Trophoblast cell (in vitro differentiated cells and primary cell): ENCODE data around the gene ADAMTS9.
A peak's percentile ranks its signal among the peaks of the same experiment; 100 is the strongest.

Experiments used
- DNase-seq, 2 donors: peaks; one replicate each; pipeline ENCODE4 v3.0.0-alpha.2; 2016
- H2AFZ ChIP-seq: 2 replicates; pipeline ENCODE4 v1.6.1; 2013; ENCODE audit warnings: low read length, moderate library complexity, mild to moderate bottlenecking; ENCODE audit not compliant: insufficient read depth, poor library complexity
- H2AK5ac ChIP-seq: 2 replicates; pipeline ENCODE4 v1.6.1; 2013; ENCODE audit warnings: mild to moderate bottlenecking, low read length
- H2BK120ac ChIP-seq: 2 replicates; pipeline ENCODE4 v1.6.1; 2013; ENCODE audit warnings: low read length, mild to moderate bottlenecking, moderate library complexity; ENCODE audit not compliant: insufficient read depth, poor library complexity
- H2BK12ac ChIP-seq: 2 replicates; pipeline ENCODE4 v1.6.1; 2013; ENCODE audit warnings: mild to moderate bottlenecking, low read length, moderate library complexity
- H2BK5ac ChIP-seq: 2 replicates; pipeline ENCODE4 v1.6.1; 2013; ENCODE audit warnings: low read length, low read depth, moderate library complexity, mild to moderate bottlenecking; ENCODE audit not compliant: poor library complexity
- H3K14ac ChIP-seq: 2 replicates; pipeline ENCODE4 v1.6.1; 2013; ENCODE audit warnings: mild to moderate bottlenecking, low read length
- H3K18ac ChIP-seq: 2 replicates; pipeline ENCODE4 v1.6.1; 2013; ENCODE audit warnings: mild to moderate bottlenecking, low read length
- H3K23ac ChIP-seq: 2 replicates; pipeline ENCODE4 v1.6.1; 2013; ENCODE audit warnings: low read length
- H3K27ac ChIP-seq: 2 replicates; pipeline ENCODE4 v1.5.1; 2013; ENCODE audit warnings: low read depth, mild to moderate bottlenecking, inconsistent platforms, low read length, moderate library complexity
- H3K27me3 ChIP-seq: 2 replicates; pipeline ENCODE4 v1.6.1; 2013; ENCODE audit warnings: inconsistent platforms, mild to moderate bottlenecking, low read length, moderate library complexity; ENCODE audit not compliant: insufficient read depth
- H3K36me3 ChIP-seq, 2 experiments: 1 replicate in 1 of 2; 2 replicates in 1 of 2; pipeline ENCODE4 v1.6.1; 2013; ENCODE audit warnings: low read length in 2 of 2, mild to moderate bottlenecking in 2 of 2, moderate library complexity in 1 of 2; ENCODE audit not compliant: insufficient read depth in 2 of 2, control insufficient read depth in 1 of 2
- H3K4ac ChIP-seq: 2 replicates; pipeline ENCODE4 v1.6.1; 2013; ENCODE audit warnings: low read depth, mild to moderate bottlenecking, low read length, moderate library complexity
- H3K4me1 ChIP-seq, 2 experiments: 1 replicate in 1 of 2; 2 replicates in 1 of 2; pipeline ENCODE4 v1.6.1; 2013; ENCODE audit warnings: low read length in 2 of 2, mild to moderate bottlenecking in 2 of 2, moderate library complexity in 1 of 2; ENCODE audit not compliant: insufficient read depth in 2 of 2, control insufficient read depth in 1 of 2
- H3K4me2 ChIP-seq: 2 replicates; pipeline ENCODE4 v1.6.1; 2013; ENCODE audit warnings: inconsistent platforms, mild to moderate bottlenecking, low read length, moderate library complexity
- H3K4me3 ChIP-seq: 2 replicates; pipeline ENCODE4 v1.5.1; 2013; ENCODE audit warnings: mild to moderate bottlenecking, low read depth, low read length, inconsistent platforms
- H3K79me1 ChIP-seq: one replicate; pipeline ENCODE4 v1.6.1; 2013; ENCODE audit warnings: low read length
- H3K79me2 ChIP-seq: 2 replicates; pipeline ENCODE4 v1.6.1; 2013; ENCODE audit warnings: low read length, mild to moderate bottlenecking; ENCODE audit not compliant: control insufficient read depth, insufficient read depth, poor library complexity
- H3K9ac ChIP-seq: 2 replicates; pipeline ENCODE4 v1.6.1; 2013; ENCODE audit warnings: mild to moderate bottlenecking, low read length
- H3K9me3 ChIP-seq: 2 replicates; pipeline ENCODE4 v1.6.1; 2013; ENCODE audit warnings: low read depth, mild to moderate bottlenecking, control low read depth, inconsistent platforms, low read length; ENCODE audit not compliant: insufficient read depth
- H4K12ac ChIP-seq: 2 replicates; pipeline ENCODE4 v1.6.1; 2013; ENCODE audit warnings: low read depth, mild to moderate bottlenecking, low read length, moderate library complexity
- H4K8ac ChIP-seq: 2 replicates; pipeline ENCODE4 v1.6.1; 2013; ENCODE audit warnings: low read depth, mild to moderate bottlenecking, low read length, moderate library complexity
- H4K91ac ChIP-seq: one replicate; pipeline ENCODE4 v1.6.1; 2013; ENCODE audit warnings: low read depth, mild to moderate bottlenecking, low read length, moderate library complexity
- WGBS: extraction: QIAGEN DNeasy Blood & Tissue Kit; methylation state at CpG from one replicate; pipeline ENCODE4 v1.1.7; 2013; ENCODE audit warnings: missing lambda C conversion rate; ENCODE audit not compliant: insufficient read length, insufficient coverage; ENCODE audit errors: extremely low coverage; 5-methylcytosine and 5-hydroxymethylcytosine counted together

The ADAMTS9 gene

GRCh38 chr3:64491843-64492242 is 196.0 kb downstream of the ADAMTS9 start:
- Histone ChIP-seq H2BK12ac (no peak overlapping the region), H3K23ac (no peak overlapping the region), H4K12ac (no peak overlapping the region), H3K79me1 (peaks cover 4% of the 10 kb centered on the region), H2AFZ (no peak overlapping the region), H3K4me1 (peaks cover 16% of the 10 kb centered on the region in 2 experiments), H2AK5ac (no peak overlapping the region), H3K79me2 (no peaks in the 10 kb centered on the region), H3K18ac (no peak overlapping the region), H3K27ac (no peak overlapping the region), H3K27me3 (no peaks in the 10 kb centered on the region), H3K9ac (no peak overlapping the region), H2BK5ac (no peak overlapping the region), H3K4me3 (no peak overlapping the region), H3K4ac (no peak overlapping the region), H3K14ac (no peak overlapping the region), H4K91ac (no peak overlapping the region), H3K4me2 (peak overlapping the region; percentile 23), H4K8ac (no peak overlapping the region), H3K9me3 (no peaks in the 10 kb centered on the region), H3K36me3 (no peaks in the 10 kb centered on the region), H2BK120ac (no peak overlapping the region)
- no peak for DNase-seq
- no CpG with 5 or more reads among the region's 3 CpGs for WGBS

- H3K23ac ChIP-seq, result no peak overlapping the region
- no peak overlapping the region for H2AFZ ChIP-seq
- no peak overlapping the region for H3K14ac ChIP-seq
- H3K27me3 ChIP-seq, result no peaks in the 10 kb centered on the region
- H3K4me3 ChIP-seq, result no peak overlapping the region
- H4K91ac ChIP-seq, result no peak overlapping the region
- H3K79me1 ChIP-seq, result peaks cover 4% of the 10 kb centered on the region
- no peak overlapping the region for H2AK5ac ChIP-seq
- no peak overlapping the region for H3K9ac ChIP-seq
- no peak overlapping the region for H4K8ac ChIP-seq
- H2BK5ac ChIP-seq, result no peak overlapping the region
- no peaks in the 10 kb centered on the region for H3K36me3 ChIP-seq
- no peak overlapping the region for H4K12ac ChIP-seq
- H3K4ac ChIP-seq, result no peak overlapping the region
- no peak overlapping the region for H3K4me2 ChIP-seq
- H2BK12ac ChIP-seq, result no peak overlapping the region
- H2BK120ac ChIP-seq, result no peak overlapping the region
- no peak overlapping the region for H3K27ac ChIP-seq
- no peak overlapping the region for H3K18ac ChIP-seq
- peaks cover 16% of the 10 kb centered on the region in 2 experiments for H3K4me1 ChIP-seq
- no peaks in the 10 kb centered on the region for H3K79me2 ChIP-seq
- whole genome bisulfite sequencing, result no CpG with 5 or more reads among the region's 6 CpGs
- no peak for DNase-seq
- H3K9me3 ChIP-seq, result no peaks in the 10 kb centered on the region
Measured at GRCh38 chr3:64490180-64490724, 197.5 kb downstream of the ADAMTS9 start.

GRCh38 chr3:64489361-64490044 is 198.3 kb downstream of the ADAMTS9 start:
- Histone ChIP-seq H2BK12ac (peak overlapping the region; percentile 4), H3K23ac (no peak overlapping the region), H3K36me3 (no peaks in the 10 kb centered on the region), H3K4ac (no peak overlapping the region), H2AFZ (peak overlapping the region; percentile 14), H2BK120ac (peak overlapping the region; percentile 12), H3K9ac (no peak overlapping the region), H3K4me3 (no peak overlapping the region), H3K14ac (no peak overlapping the region), H3K27me3 (no peaks in the 10 kb centered on the region), H4K91ac (peak overlapping the region; percentile 16), H3K79me1 (peaks cover 4% of the 10 kb centered on the region), H3K18ac (no peak overlapping the region), H3K79me2 (no peaks in the 10 kb centered on the region), H3K4me2 (peak overlapping the region; percentile 58), H4K12ac (no peak overlapping the region), H3K9me3 (no peaks in the 10 kb centered on the region), H3K27ac (no peak overlapping the region), H2AK5ac (no peak overlapping the region), H2BK5ac (no peak overlapping the region), H3K4me1 (peaks cover 16% of the 10 kb centered on the region in 2 experiments), H4K8ac (peak overlapping the region; percentile 24)
- no CpG with 5 or more reads among the region's 23 CpGs for WGBS
- DNase-seq, result peak; percentile 37 to 49

GRCh38 chr3:64488939-64489338 is 198.9 kb downstream of the ADAMTS9 start:
- H3K18ac ChIP-seq, result no peak overlapping the region
- no peak overlapping the region for H3K27ac ChIP-seq
- WGBS, result no CpG with 5 or more reads among the region's 5 CpGs
- peaks cover 7% of the 10 kb centered on the region for H3K79me1 ChIP-seq
- H2BK5ac ChIP-seq, result no peak overlapping the region
- H4K12ac ChIP-seq, result no peak overlapping the region
- no peak overlapping the region for H2AFZ ChIP-seq
- H3K27me3 ChIP-seq, result no peaks in the 10 kb centered on the region
- no peaks in the 10 kb centered on the region for H3K79me2 ChIP-seq
- no peak overlapping the region for H3K4me3 ChIP-seq
- H2BK12ac ChIP-seq, result no peak overlapping the region
- no peak overlapping the region for H3K23ac ChIP-seq
- H3K9me3 ChIP-seq, result no peaks in the 10 kb centered on the region
- H3K4me1 ChIP-seq, result peaks cover 16% of the 10 kb centered on the region in 2 experiments
- H2BK120ac ChIP-seq, result no peak overlapping the region
- no peaks in the 10 kb centered on the region for H3K36me3 ChIP-seq
- no peak overlapping the region for H2AK5ac ChIP-seq
- H3K9ac ChIP-seq, result no peak overlapping the region
- DNase-seq, result no peak
- no peak overlapping the region for H4K91ac ChIP-seq
- peak overlapping the region; percentile 11 for H4K8ac ChIP-seq
- no peak overlapping the region for H3K14ac ChIP-seq
- no peak overlapping the region for H3K4ac ChIP-seq
- H3K4me2 ChIP-seq, result peak overlapping the region; percentile 58
